ENCODE measurements around the gene PTTG1IP. TPM values are rescaled to one million over a fixed set of nuclear protein-coding genes. Genes with fewer than 3 reads are reported as not detected.

Gene PTTG1IP
- total and polyA plus RNA-seq, 2 of the 4 experiments (the other 2 are of a cell fraction), result 167 to 194 TPM

- Histone ChIP-seq H3K9me3 (ENCODE audit: control insufficient read depth, insufficient read depth, low read length) (no peaks in the 10 kb centered on the region), H4K20me1 (ENCODE audit: insufficient read depth, low read length) (0 out of 2 replicates have a peak, but pooled peaks cover 5% of the 10 kb centered on the region), H2BK5ac (ENCODE audit: low read depth, low read length, poor library complexity, severe bottlenecking) (no peak overlapping the region), H3K23ac (ENCODE audit: low read depth, low read length) (no peak overlapping the region), H3K79me1 (ENCODE audit: low read depth in 1 of 2, low read length in 2 of 2) (no peaks in the 10 kb centered on the region), H4K5ac (ENCODE audit: low read depth, low read length) (no peak overlapping the region), H3K4me1 (ENCODE audit: control insufficient read depth, insufficient read depth, low read length) (no peaks in the 10 kb centered on the region), H2BK20ac (ENCODE audit: low read depth, low read length) (no peak overlapping the region), H3K9ac (ENCODE audit: low read depth, low read length) (no peak overlapping the region), H3K14ac (replicated peaks; ENCODE audit: low read depth, low read length) (no peak overlapping the region), H3K36me3 (ENCODE audit: control insufficient read depth, insufficient read depth, low read length) (no peaks in the 10 kb centered on the region), H2AFZ (replicated peaks; ENCODE audit: low read length, poor library complexity) (no peak overlapping the region), H3K4ac (ENCODE audit: low read depth, low read length) (no peak overlapping the region), H4K8ac (ENCODE audit: low read depth in 2 of 2, low read length in 2 of 2) (no peak overlapping the region), H3K27ac (ENCODE audit: insufficient read depth, low read length) (no peak overlapping the region), H3K56ac (ENCODE audit: extremely low read depth, insufficient read depth, low read length) (no peak overlapping the region), H3K27me3 (ENCODE audit: control insufficient read depth, insufficient read depth, low read length) (peaks cover 69% of the 10 kb centered on the region), H2BK15ac (ENCODE audit: low read depth, low read length) (no peak overlapping the region), H4K91ac (ENCODE audit: insufficient read depth, low read depth, low read length) (no peak overlapping the region), H2AK5ac (ENCODE audit: low read depth, low read length) (no peak overlapping the region; the same call in 1 of the 2 replicates), H3K18ac (ENCODE audit: low read depth, low read length) (no peak overlapping the region), H2AK9ac (replicated peaks; ENCODE audit: low read depth, low read length, poor library complexity) (peak overlapping the region; percentile 60), H3K4me2 (ENCODE audit: low read depth, low read length) (no peak overlapping the region), H3K9me1 (ENCODE audit: insufficient read depth, low read length) (no peaks in the 10 kb centered on the region), H3K4me3 (ENCODE audit: insufficient read depth, low read depth, low read length) (no peak overlapping the region), H2BK120ac (ENCODE audit: low read depth, low read length) (no peak overlapping the region)
- ChIA-PET CTCF (interaction anchor here (0.6 to 1.0 kb wide), 4 partner anchors 10 to 540 kb away, joined by 3 to 4 read pairs (median 3); no protein-coding TSS in a partner anchor), POLR2A (ENCODE audit: unreplicated experiment) (no interaction called here)
- no TSS peak for BruUV-seq (replicated peaks)
- ATAC-seq (ENCODE audit: low read depth) (peak; percentile 85), DNase-seq (peak; percentile 19)
- dilution Hi-C loops (cut with HindIII; ENCODE audit: low sequenced_read_pairs, unreplicated experiment), result no loop called here
- in situ Hi-C loops (cut with MboI; ENCODE audit: low sequenced_read_pairs), result no loop called here
- no CpG with 5 or more reads among the region's 15 CpGs for WGBS, 2 experiments (ENCODE audit: extremely low coverage in 2 of 2, insufficient read length in 1 of 2)
- TF ChIP-seq CEBPB (IDR thresholded peaks at IDR 0.05; ENCODE audit: low read depth, low read length) (no peak), CTCF (conservative IDR thresholded peaks at IDR 0.05; ENCODE audit: low read depth, low read length) (peak; percentile 73), NFE2L2 (IDR thresholded peaks at IDR 0.05; ENCODE audit: low read depth, low read length) (no peak), RAD21 (IDR thresholded peaks at IDR 0.05; ENCODE audit: low read length) (peak; percentile 56), SMC3 (IDR thresholded peaks at IDR 0.05; ENCODE audit: low read depth, low read length) (peak; percentile 77)
- intact Hi-C loops (cut with micrococcal nuclease), result loop anchor here (1.0 to 5.0 kb wide), 2 partner anchors 36 to 245 kb away; no protein-coding TSS in a partner anchor
These were observed 19.2 kb upstream of the PTTG1IP start for GRCh38 chr21:44892536-44893277.

Measured in IMR-90 (cell line).